Measurements from ENCODE around the gene LRP2BP.
"Not testable (repeated sequence)": the region's sequence is repeated elsewhere in the genome, so short reads cannot be mapped to it uniquely, and the experiment has no call there.

Gene LRP2BP

GRCh38 chr4:185358959-185359358 lies 36.8 kb downstream of the LRP2BP start:
- no peak for DNase-seq

- DNase-seq: no peak
Measured at GRCh38 chr4:185358514-185358913, 37.2 kb downstream of the LRP2BP start.

- DNase-seq: no peak
Measured at GRCh38 chr4:185357733-185358440, 37.8 kb downstream of the LRP2BP start.

GRCh38 chr4:185357211-185357610 lies 38.5 kb downstream of the LRP2BP start:
- no peak for DNase-seq

- no peak for DNase-seq
Measured at GRCh38 chr4:185352741-185353140, 43.0 kb downstream of the LRP2BP start.

GRCh38 chr4:185352202-185352601 lies 43.5 kb downstream of the LRP2BP start:
- DNase-seq: no peak

- no peak for DNase-seq
Measured at GRCh38 chr4:185351691-185352090, 44.0 kb downstream of the LRP2BP start.

GRCh38 chr4:185346975-185347601 lies 48.6 kb downstream of the LRP2BP start:
- DNase-seq: no peak

- no peak for DNase-seq
Measured at GRCh38 chr4:185344743-185345538, 50.8 kb downstream of the LRP2BP start.

GRCh38 chr4:185343726-185344581 lies 51.8 kb downstream of the LRP2BP start:
- DNase-seq: no peak

GRCh38 chr4:185341841-185342240 lies 53.9 kb downstream of the LRP2BP start:
- DNase-seq: no peak

- DNase-seq: no peak
Measured at GRCh38 chr4:185341377-185341776, 54.3 kb downstream of the LRP2BP start.

GRCh38 chr4:185339941-185340340 lies 55.8 kb downstream of the LRP2BP start:
- DNase-seq: no peak

GRCh38 chr4:185335579-185335978 lies 60.1 kb downstream of the LRP2BP start:
- no peak for DNase-seq

GRCh38 chr4:185334326-185334725 lies 61.4 kb downstream of the LRP2BP start:
- no peak for DNase-seq

- no peak for DNase-seq
Measured at GRCh38 chr4:185332575-185333464, 62.9 kb downstream of the LRP2BP start.

- not testable (repeated sequence) for DNase-seq
Measured at GRCh38 chr4:185329879-185330510, 65.7 kb downstream of the LRP2BP start.

GRCh38 chr4:185328586-185328985 lies 67.1 kb downstream of the LRP2BP start:
- no peak for DNase-seq

GRCh38 chr4:185325721-185326120 lies 70.0 kb downstream of the LRP2BP start:
- not testable (repeated sequence) for DNase-seq

- not testable (repeated sequence) for DNase-seq
Measured at GRCh38 chr4:185324361-185324760, 71.4 kb downstream of the LRP2BP start.

GRCh38 chr4:185323606-185324005 lies 72.1 kb downstream of the LRP2BP start:
- no peak for DNase-seq

Measured in 8988T (cell line).